ENCODE data around the gene RUNX2. TPM values are rescaled to one million over a fixed set of nuclear protein-coding genes. Genes with fewer than 3 reads are reported as not detected.

The RUNX2 gene
- total RNA-seq, 1 donor from 2014 or later, result 26.1 TPM

GRCh38 chr6:45706319-45706718 lies 378.2 kb downstream of the RUNX2 start:
- H3K4me1 Mint-ChIP-seq (ENCODE audit: low read depth, unreplicated experiment), result peaks cover 39% of the 10 kb centered on the region

GRCh38 chr6:45707176-45707575 lies 379.0 kb downstream of the RUNX2 start:
- no peaks in the 10 kb centered on the region for H3K9me3 Mint-ChIP-seq (ENCODE audit: unreplicated experiment)
- no peaks in the 10 kb centered on the region for H3K36me3 ChIP-seq (ENCODE audit: insufficient read depth, low read length)
- no peaks in the 10 kb centered on the region for H3K9me3 ChIP-seq (ENCODE audit: insufficient read depth, low read depth, low read length)
- no peak for DNase-seq (ENCODE audit: low read depth)
- H3K4me1 Mint-ChIP-seq (ENCODE audit: low read depth, unreplicated experiment), result peaks cover 37% of the 10 kb centered on the region
- peaks cover 12% of the 10 kb centered on the region for H3K4me1 ChIP-seq (ENCODE audit: insufficient read depth, low read length)
- no peaks in the 10 kb centered on the region for H3K36me3 Mint-ChIP-seq (ENCODE audit: low read depth, unreplicated experiment)
- H3K4me3 ChIP-seq (ENCODE audit: insufficient read depth, low read depth, low read length), result no peak overlapping the region
- H3K4me3 Mint-ChIP-seq (ENCODE audit: unreplicated experiment), result no peak overlapping the region
- TF ChIP-seq CTCF (IDR thresholded peaks at IDR 0.05; ENCODE audit: insufficient read depth, low read depth, low read length) (no peak), EZH2 (IDR thresholded peaks at IDR 0.05; ENCODE audit: insufficient read depth, low read length) (no peak)
- H3K27ac Mint-ChIP-seq (ENCODE audit: unreplicated experiment), result no peak overlapping the region
- H3K4me2 ChIP-seq (ENCODE audit: low read length), result no peak overlapping the region
- no peak overlapping the region for H2AFZ ChIP-seq (ENCODE audit: low read depth, low read length)
- no peaks in the 10 kb centered on the region for H3K27me3 ChIP-seq (ENCODE audit: insufficient read depth, low read length)
- peaks cover 2% of the 10 kb centered on the region for H3K27me3 Mint-ChIP-seq (ENCODE audit: low read depth, unreplicated experiment)
- no peaks in the 10 kb centered on the region for H3K79me2 ChIP-seq (ENCODE audit: insufficient read depth, low read length)
- no peaks in the 10 kb centered on the region for H4K20me1 ChIP-seq (ENCODE audit: insufficient read depth, low read length)
- no peak overlapping the region for H3K27ac ChIP-seq (ENCODE audit: low read depth, low read length)
- FAIRE-seq, result no peak
- H3K9ac ChIP-seq (ENCODE audit: low read length), result no peak overlapping the region

More at GRCh38 chr6:45706319-45706718, 378.2 kb downstream of the RUNX2 start:
- Histone ChIP-seq H3K36me3 (ENCODE audit: insufficient read depth, low read length) (no peaks in the 10 kb centered on the region), H3K4me2 (ENCODE audit: low read length) (no peak overlapping the region), H3K27me3 (ENCODE audit: insufficient read depth, low read length) (no peaks in the 10 kb centered on the region), H3K4me1 (ENCODE audit: insufficient read depth, low read length) (peaks cover 12% of the 10 kb centered on the region), H3K79me2 (ENCODE audit: insufficient read depth, low read length) (no peaks in the 10 kb centered on the region), H3K4me3 (ENCODE audit: insufficient read depth, low read depth, low read length) (no peak overlapping the region), H3K9me3 (ENCODE audit: insufficient read depth, low read depth, low read length) (no peaks in the 10 kb centered on the region), H3K27ac (ENCODE audit: low read depth, low read length) (no peak overlapping the region), H4K20me1 (ENCODE audit: insufficient read depth, low read length) (no peaks in the 10 kb centered on the region), H3K9ac (ENCODE audit: low read length) (no peak overlapping the region), H2AFZ (ENCODE audit: low read depth, low read length) (no peak overlapping the region)
- Mint-ChIP-seq H3K36me3 (ENCODE audit: low read depth, unreplicated experiment) (no peaks in the 10 kb centered on the region), H3K27me3 (ENCODE audit: low read depth, unreplicated experiment) (peaks cover 2% of the 10 kb centered on the region), H3K9me3 (ENCODE audit: unreplicated experiment) (no peaks in the 10 kb centered on the region), H3K27ac (ENCODE audit: unreplicated experiment) (no peak overlapping the region), H3K4me3 (ENCODE audit: unreplicated experiment) (no peak overlapping the region)
- TF ChIP-seq CTCF (IDR thresholded peaks at IDR 0.05; ENCODE audit: insufficient read depth, low read depth, low read length), result no peak
- no peak for TF ChIP-seq EZH2 (IDR thresholded peaks at IDR 0.05; ENCODE audit: insufficient read depth, low read length)
- DNase-seq (ENCODE audit: low read depth), result no peak
- no peak for FAIRE-seq

- no peaks in the 10 kb centered on the region for H3K27me3 ChIP-seq (ENCODE audit: insufficient read depth, low read length)
- H3K27ac ChIP-seq (ENCODE audit: low read depth, low read length), result no peak overlapping the region
- H3K4me1 ChIP-seq (ENCODE audit: insufficient read depth, low read length), result peaks cover 19% of the 10 kb centered on the region
- H3K4me3 ChIP-seq (ENCODE audit: insufficient read depth, low read depth, low read length), result no peak overlapping the region
- TF ChIP-seq CTCF (IDR thresholded peaks at IDR 0.05; ENCODE audit: insufficient read depth, low read depth, low read length) (no peak), EZH2 (IDR thresholded peaks at IDR 0.05; ENCODE audit: insufficient read depth, low read length) (no peak)
- Mint-ChIP-seq H3K36me3 (ENCODE audit: low read depth, unreplicated experiment) (no peaks in the 10 kb centered on the region), H3K4me1 (ENCODE audit: low read depth, unreplicated experiment) (peaks cover 32% of the 10 kb centered on the region), H3K9me3 (ENCODE audit: unreplicated experiment) (no peaks in the 10 kb centered on the region), H3K27me3 (ENCODE audit: low read depth, unreplicated experiment) (peaks cover 2% of the 10 kb centered on the region), H3K4me3 (ENCODE audit: unreplicated experiment) (no peak overlapping the region), H3K27ac (ENCODE audit: unreplicated experiment) (no peak overlapping the region)
- DNase-seq (ENCODE audit: low read depth), result no peak
- no peak overlapping the region for H3K9ac ChIP-seq (ENCODE audit: low read length)
- no peaks in the 10 kb centered on the region for H3K79me2 ChIP-seq (ENCODE audit: insufficient read depth, low read length)
- H3K9me3 ChIP-seq (ENCODE audit: insufficient read depth, low read depth, low read length), result no peaks in the 10 kb centered on the region
- no peak for FAIRE-seq
- H3K4me2 ChIP-seq (ENCODE audit: low read length), result no peak overlapping the region
- H3K36me3 ChIP-seq (ENCODE audit: insufficient read depth, low read length), result no peaks in the 10 kb centered on the region
- no peak overlapping the region for H2AFZ ChIP-seq (ENCODE audit: low read depth, low read length)
- H4K20me1 ChIP-seq (ENCODE audit: insufficient read depth, low read length), result no peaks in the 10 kb centered on the region
Observed at GRCh38 chr6:45709781-45710220, 381.7 kb downstream of the RUNX2 start.
